Body of pancreas (tissue), 4 donors: ENCODE measurements around the gene ATG101.

Source experiments
- POLR2A ChIP-seq, 3 donors: fragments of 450-650 bp; IDR thresholded peaks; one replicate each; pipeline ENCODE4 v1.6.1; 2016; ENCODE audit warnings: antibody characterized with exemption in 3 of 3, mild to moderate bottlenecking in 2 of 3
- TF ChIP-seq, protein P1 (sequence below), 7 experiments: fragments of 450-650 bp in 4 of 7; fragments of 200-600 bp in 3 of 7; sonication (generic) in 3 of 7; IDR thresholded peaks; one replicate each; pipeline ENCODE4 v1.5.1; 2016 to 2019; ENCODE audit warnings: antibody characterized with exemption in 7 of 7

DNA sequence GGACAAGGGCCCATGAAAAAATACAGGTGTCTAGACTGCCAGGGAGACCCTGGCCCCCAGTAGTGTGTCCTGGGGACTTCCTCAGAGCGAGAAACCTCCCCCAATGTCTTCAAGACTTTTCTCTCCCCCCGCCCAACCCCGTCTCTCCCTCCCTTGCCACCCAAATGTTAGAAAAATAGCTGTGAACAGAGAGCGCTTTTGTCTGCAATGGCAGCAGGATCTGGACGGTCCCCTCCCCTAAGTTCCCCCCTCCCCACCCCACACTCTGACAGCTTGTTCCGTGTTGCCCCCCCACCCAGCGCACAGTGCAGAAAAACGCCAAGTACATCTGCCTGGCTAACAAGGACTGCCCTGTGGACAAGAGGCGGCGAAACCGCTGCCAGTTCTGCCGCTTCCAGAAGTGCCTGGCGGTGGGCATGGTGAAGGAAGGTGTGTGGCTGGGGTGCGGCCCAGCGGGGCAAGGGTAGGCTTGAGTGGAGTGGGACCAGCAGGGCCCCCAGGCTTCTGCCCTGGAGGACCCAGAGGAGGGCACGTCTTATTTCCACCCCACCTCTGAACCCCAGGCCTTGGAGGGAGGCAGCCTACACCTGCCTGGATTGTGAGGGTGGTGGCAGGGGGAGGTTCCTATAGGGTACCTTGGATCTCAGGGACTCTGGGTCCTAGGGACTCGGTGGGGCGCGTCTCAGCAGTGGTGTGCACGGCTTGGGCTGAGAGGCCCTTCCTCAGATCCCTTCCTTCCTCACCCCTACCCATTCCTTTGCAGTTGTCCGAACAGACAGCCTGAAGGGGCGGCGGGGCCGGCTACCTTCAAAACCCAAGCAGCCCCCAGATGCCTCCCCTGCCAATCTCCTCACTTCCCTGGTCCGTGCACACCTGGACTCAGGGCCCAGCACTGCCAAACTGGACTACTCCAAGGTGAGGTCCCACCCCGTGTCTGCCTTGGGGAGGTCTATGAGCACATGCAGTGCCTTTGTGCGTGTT, 13.8 kb upstream of the ATG101 start:
- TF ChIP-seq, protein P1, sequence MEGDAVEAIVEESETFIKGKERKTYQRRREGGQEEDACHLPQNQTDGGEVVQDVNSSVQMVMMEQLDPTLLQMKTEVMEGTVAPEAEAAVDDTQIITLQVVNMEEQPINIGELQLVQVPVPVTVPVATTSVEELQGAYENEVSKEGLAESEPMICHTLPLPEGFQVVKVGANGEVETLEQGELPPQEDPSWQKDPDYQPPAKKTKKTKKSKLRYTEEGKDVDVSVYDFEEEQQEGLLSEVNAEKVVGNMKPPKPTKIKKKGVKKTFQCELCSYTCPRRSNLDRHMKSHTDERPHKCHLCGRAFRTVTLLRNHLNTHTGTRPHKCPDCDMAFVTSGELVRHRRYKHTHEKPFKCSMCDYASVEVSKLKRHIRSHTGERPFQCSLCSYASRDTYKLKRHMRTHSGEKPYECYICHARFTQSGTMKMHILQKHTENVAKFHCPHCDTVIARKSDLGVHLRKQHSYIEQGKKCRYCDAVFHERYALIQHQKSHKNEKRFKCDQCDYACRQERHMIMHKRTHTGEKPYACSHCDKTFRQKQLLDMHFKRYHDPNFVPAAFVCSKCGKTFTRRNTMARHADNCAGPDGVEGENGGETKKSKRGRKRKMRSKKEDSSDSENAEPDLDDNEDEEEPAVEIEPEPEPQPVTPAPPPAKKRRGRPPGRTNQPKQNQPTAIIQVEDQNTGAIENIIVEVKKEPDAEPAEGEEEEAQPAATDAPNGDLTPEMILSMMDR (IDR thresholded peaks at IDR 0.05), result no peak
- no peak for TF ChIP-seq POLR2A (IDR thresholded peaks at IDR 0.05)
